Measurements from ENCODE around the gene VCL. TPM values are rescaled to one million over a fixed set of nuclear protein-coding genes. Genes with fewer than 3 reads are reported as not detected.
A peak's percentile ranks its signal among the peaks of the same experiment; 100 is the strongest.

VCL gene
- total and polyA plus RNA-seq, 9 of the 15 experiments (the other 6 are each of a cell fraction or from before 2014, with no cell fraction given): 29.8 to 186 (median 76.4) TPM

DNA sequence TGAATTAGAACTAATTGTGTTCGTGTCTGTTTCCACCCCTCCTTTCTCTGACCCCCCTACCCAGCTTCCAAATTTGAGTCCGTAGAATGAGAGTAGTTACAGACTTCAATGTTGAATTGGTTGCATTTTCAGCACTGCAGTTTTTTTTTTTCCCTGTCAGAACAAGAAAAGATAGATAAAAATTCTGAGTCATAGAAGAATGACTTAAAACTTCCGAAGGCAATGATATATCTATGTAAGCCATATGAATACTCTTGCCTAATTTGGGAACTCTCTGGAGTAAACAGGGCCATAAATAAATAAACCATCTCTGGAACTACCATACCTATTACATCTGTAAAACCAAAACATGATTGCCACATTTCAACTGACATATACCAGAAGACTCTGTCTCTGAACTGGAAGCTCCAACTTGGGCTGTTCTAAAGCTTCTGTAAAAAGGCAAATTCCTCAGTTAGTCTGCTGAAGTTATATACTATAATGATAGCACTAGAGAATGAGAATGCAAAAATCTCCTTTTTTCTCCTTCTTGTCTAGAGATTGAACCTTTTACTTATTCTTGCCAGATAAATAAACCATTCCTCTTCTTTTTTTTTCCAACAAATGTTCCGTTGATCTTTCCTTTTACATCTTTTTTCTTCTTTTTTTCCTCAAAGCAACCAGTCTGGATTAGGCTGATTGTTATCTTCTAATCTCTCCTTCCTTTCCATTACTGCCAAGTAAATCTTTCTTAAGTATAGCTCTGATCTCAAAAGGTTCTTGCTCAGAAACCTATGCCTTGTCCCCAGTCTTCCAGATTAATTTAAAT is 23.5 kb downstream of the VCL start (continued):
- TF ChIP-seq, protein P1, sequence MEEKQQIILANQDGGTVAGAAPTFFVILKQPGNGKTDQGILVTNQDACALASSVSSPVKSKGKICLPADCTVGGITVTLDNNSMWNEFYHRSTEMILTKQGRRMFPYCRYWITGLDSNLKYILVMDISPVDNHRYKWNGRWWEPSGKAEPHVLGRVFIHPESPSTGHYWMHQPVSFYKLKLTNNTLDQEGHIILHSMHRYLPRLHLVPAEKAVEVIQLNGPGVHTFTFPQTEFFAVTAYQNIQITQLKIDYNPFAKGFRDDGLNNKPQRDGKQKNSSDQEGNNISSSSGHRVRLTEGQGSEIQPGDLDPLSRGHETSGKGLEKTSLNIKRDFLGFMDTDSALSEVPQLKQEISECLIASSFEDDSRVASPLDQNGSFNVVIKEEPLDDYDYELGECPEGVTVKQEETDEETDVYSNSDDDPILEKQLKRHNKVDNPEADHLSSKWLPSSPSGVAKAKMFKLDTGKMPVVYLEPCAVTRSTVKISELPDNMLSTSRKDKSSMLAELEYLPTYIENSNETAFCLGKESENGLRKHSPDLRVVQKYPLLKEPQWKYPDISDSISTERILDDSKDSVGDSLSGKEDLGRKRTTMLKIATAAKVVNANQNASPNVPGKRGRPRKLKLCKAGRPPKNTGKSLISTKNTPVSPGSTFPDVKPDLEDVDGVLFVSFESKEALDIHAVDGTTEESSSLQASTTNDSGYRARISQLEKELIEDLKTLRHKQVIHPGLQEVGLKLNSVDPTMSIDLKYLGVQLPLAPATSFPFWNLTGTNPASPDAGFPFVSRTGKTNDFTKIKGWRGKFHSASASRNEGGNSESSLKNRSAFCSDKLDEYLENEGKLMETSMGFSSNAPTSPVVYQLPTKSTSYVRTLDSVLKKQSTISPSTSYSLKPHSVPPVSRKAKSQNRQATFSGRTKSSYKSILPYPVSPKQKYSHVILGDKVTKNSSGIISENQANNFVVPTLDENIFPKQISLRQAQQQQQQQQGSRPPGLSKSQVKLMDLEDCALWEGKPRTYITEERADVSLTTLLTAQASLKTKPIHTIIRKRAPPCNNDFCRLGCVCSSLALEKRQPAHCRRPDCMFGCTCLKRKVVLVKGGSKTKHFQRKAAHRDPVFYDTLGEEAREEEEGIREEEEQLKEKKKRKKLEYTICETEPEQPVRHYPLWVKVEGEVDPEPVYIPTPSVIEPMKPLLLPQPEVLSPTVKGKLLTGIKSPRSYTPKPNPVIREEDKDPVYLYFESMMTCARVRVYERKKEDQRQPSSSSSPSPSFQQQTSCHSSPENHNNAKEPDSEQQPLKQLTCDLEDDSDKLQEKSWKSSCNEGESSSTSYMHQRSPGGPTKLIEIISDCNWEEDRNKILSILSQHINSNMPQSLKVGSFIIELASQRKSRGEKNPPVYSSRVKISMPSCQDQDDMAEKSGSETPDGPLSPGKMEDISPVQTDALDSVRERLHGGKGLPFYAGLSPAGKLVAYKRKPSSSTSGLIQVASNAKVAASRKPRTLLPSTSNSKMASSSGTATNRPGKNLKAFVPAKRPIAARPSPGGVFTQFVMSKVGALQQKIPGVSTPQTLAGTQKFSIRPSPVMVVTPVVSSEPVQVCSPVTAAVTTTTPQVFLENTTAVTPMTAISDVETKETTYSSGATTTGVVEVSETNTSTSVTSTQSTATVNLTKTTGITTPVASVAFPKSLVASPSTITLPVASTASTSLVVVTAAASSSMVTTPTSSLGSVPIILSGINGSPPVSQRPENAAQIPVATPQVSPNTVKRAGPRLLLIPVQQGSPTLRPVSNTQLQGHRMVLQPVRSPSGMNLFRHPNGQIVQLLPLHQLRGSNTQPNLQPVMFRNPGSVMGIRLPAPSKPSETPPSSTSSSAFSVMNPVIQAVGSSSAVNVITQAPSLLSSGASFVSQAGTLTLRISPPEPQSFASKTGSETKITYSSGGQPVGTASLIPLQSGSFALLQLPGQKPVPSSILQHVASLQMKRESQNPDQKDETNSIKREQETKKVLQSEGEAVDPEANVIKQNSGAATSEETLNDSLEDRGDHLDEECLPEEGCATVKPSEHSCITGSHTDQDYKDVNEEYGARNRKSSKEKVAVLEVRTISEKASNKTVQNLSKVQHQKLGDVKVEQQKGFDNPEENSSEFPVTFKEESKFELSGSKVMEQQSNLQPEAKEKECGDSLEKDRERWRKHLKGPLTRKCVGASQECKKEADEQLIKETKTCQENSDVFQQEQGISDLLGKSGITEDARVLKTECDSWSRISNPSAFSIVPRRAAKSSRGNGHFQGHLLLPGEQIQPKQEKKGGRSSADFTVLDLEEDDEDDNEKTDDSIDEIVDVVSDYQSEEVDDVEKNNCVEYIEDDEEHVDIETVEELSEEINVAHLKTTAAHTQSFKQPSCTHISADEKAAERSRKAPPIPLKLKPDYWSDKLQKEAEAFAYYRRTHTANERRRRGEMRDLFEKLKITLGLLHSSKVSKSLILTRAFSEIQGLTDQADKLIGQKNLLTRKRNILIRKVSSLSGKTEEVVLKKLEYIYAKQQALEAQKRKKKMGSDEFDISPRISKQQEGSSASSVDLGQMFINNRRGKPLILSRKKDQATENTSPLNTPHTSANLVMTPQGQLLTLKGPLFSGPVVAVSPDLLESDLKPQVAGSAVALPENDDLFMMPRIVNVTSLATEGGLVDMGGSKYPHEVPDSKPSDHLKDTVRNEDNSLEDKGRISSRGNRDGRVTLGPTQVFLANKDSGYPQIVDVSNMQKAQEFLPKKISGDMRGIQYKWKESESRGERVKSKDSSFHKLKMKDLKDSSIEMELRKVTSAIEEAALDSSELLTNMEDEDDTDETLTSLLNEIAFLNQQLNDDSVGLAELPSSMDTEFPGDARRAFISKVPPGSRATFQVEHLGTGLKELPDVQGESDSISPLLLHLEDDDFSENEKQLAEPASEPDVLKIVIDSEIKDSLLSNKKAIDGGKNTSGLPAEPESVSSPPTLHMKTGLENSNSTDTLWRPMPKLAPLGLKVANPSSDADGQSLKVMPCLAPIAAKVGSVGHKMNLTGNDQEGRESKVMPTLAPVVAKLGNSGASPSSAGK (IDR thresholded peaks at IDR 0.05): no peak; the same call in 1 of the 2 replicates
- TF ChIP-seq NELFE (IDR thresholded peaks at IDR 0.05; ENCODE audit: insufficient read depth, insufficient read length) (no peak), RCOR1 (IDR thresholded peaks at IDR 0.05; ENCODE audit: borderline replicate concordance in 1 of 2, low read depth in 2 of 2, low read length in 2 of 2) (peak; percentile 53 to 58; a peak in 2 of 4 replicates), NONO (IDR thresholded peaks at IDR 0.05; ENCODE audit: low read depth in 2 of 2, low read length in 1 of 2) (0 out of 4 replicates have a peak, but pooled peaks of 1 of the 2 experiments have one; percentile 25), ZNF436 (CRISPR knock-in tag; IDR thresholded peaks at IDR 0.05) (no peak), FOS (IDR thresholded peaks at IDR 0.05; ENCODE audit: extremely low read depth, insufficient read length) (peak; percentile 53), SAFB2 (IDR thresholded peaks at IDR 0.05; ENCODE audit: borderline replicate concordance, low read depth, low read length, severe bottlenecking) (no peak), SMAD2 (IDR thresholded peaks at IDR 0.05; ENCODE audit: low read depth, low read length) (no peak)
- TF ChIP-seq, protein P2, sequence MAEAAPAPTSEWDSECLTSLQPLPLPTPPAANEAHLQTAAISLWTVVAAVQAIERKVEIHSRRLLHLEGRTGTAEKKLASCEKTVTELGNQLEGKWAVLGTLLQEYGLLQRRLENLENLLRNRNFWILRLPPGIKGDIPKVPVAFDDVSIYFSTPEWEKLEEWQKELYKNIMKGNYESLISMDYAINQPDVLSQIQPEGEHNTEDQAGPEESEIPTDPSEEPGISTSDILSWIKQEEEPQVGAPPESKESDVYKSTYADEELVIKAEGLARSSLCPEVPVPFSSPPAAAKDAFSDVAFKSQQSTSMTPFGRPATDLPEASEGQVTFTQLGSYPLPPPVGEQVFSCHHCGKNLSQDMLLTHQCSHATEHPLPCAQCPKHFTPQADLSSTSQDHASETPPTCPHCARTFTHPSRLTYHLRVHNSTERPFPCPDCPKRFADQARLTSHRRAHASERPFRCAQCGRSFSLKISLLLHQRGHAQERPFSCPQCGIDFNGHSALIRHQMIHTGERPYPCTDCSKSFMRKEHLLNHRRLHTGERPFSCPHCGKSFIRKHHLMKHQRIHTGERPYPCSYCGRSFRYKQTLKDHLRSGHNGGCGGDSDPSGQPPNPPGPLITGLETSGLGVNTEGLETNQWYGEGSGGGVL (CRISPR knock-in tag; IDR thresholded peaks at IDR 0.05): no peak
- TF ChIP-seq, protein P3, sequence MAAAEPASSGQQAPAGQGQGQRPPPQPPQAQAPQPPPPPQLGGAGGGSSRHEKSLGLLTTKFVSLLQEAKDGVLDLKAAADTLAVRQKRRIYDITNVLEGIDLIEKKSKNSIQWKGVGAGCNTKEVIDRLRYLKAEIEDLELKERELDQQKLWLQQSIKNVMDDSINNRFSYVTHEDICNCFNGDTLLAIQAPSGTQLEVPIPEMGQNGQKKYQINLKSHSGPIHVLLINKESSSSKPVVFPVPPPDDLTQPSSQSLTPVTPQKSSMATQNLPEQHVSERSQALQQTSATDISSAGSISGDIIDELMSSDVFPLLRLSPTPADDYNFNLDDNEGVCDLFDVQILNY (CRISPR knock-in tag; IDR thresholded peaks at IDR 0.05): no peak

All from K562 (cell line).